Ishikawa (cell line): ENCODE results near the gene MFNG.

Experiments used
- CEBPB ChIP-seq: IDR thresholded peaks from 2 replicates; pipeline ENCODE4 v1.6.1; 2012
- CREB1 ChIP-seq: IDR thresholded peaks from 2 replicates; pipeline ENCODE4 v1.6.1; 2012; ENCODE audit warnings: low read depth
- EGR1 ChIP-seq: IDR thresholded peaks from 2 replicates; pipeline ENCODE4 v1.6.1; 2012
- EP300 ChIP-seq: IDR thresholded peaks from 2 replicates; pipeline ENCODE4 v1.6.1; 2012; ENCODE audit warnings: borderline replicate concordance
- FOXM1 ChIP-seq: IDR thresholded peaks from 2 replicates; pipeline ENCODE4 v1.6.1; 2012; ENCODE audit warnings: low read depth, borderline replicate concordance
- MAX ChIP-seq: IDR thresholded peaks from 2 replicates; pipeline ENCODE4 v1.6.1; 2012
- NFIC ChIP-seq: IDR thresholded peaks from 2 replicates; pipeline ENCODE4 v1.6.1; 2012
- RAD21 ChIP-seq: IDR thresholded peaks from 2 replicates; pipeline ENCODE4 v1.6.1; 2012; ENCODE audit warnings: low read depth
- REST ChIP-seq: IDR thresholded peaks from 2 replicates; pipeline ENCODE4 v1.6.1; 2012; ENCODE audit warnings: low read depth, mild to moderate bottlenecking
- TAF1 ChIP-seq: IDR thresholded peaks from 2 replicates; pipeline ENCODE4 v1.6.1; 2012; ENCODE audit warnings: low read depth, mild to moderate bottlenecking
- TCF12 ChIP-seq: IDR thresholded peaks from 2 replicates; pipeline ENCODE4 v1.6.1; 2012; ENCODE audit warnings: low read depth
- TEAD4 ChIP-seq: IDR thresholded peaks from 2 replicates; pipeline ENCODE4 v1.6.1; 2012
- USF1 ChIP-seq: IDR thresholded peaks from 2 replicates; pipeline ENCODE4 v1.6.1; 2012
- YY1 ChIP-seq: IDR thresholded peaks from 2 replicates; pipeline ENCODE4 v1.6.1; 2012; ENCODE audit warnings: low read depth
- ZBTB7A ChIP-seq: IDR thresholded peaks from 2 replicates; pipeline ENCODE4 v1.6.1; 2012; ENCODE audit warnings: low read depth

Gene MFNG

DNA sequence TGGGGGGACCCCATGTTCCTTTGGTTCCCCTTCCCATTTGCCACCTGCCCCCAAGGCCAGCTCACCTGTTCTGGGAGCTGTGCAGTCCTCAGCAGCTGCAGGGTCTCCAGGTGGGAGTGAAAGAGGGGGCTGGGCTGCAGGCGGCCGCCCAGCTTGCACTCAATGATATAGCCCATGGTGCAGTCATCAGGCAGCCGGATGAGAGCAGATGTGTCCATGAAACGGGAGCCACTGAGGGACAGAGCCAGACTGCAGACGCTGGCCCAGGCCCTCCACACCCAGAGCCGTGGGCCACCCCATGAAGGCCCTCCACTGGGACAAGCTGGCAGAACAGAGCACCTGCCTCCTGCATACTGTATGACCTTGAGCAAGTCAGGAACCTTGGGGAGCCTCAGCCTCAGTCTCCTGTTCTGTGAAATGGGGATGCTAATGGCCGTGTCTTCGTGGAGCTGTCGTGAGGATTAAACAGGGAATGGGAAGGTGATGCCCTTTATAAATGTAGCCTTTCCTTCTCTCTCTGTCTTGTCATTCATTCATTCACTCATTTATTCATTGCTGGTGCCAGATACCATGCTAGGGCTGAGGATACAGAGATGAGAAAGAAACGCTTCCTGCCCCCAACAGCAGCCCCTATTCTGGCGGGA is 11.6 kb downstream of the MFNG start:
- TF ChIP-seq REST: no peak
- no peak for TF ChIP-seq YY1
- TF ChIP-seq TAF1: no peak

GRCh38 chr22:37473437-37473946 is 12.7 kb downstream of the MFNG start:
- TF ChIP-seq CREB1 (no peak), USF1 (0 out of 2 replicates have a peak, but pooled peaks have one; percentile 10), ZBTB7A (no peak)

DNA sequence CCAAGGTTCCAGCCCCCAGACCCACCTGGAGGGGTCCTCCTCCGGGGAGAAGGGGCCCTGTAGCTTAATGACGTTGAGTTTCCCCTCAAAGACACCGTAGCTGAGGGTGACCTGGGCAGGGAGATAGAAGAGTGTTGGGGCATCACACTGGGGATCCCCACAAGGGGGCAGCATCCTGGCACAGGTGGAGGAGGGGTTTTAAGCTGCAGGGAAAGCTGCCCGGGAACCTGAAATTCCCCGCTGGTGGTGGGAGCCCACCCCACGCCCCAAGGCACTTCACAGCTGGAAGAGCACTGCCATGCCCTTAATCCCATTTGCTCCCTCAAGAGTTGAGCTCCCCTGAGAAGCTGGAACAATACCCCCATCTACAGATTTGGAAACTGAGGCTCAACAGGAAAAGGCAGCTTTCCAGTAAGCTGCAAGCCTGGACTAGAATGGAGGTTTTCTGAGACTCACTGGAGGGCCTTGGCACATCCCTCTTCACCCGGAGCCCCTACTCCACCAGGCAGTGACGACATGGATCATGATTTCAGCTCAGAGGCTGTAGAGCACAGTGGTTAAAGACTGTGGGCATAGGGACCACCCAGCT is 13.7 kb downstream of the MFNG start:
- no peak for TF ChIP-seq TAF1
- TF ChIP-seq RAD21: peak; percentile 68
- TF ChIP-seq NFIC: no peak
- TF ChIP-seq ZBTB7A: 0 out of 2 replicates have a peak, but pooled peaks have one; percentile 34

DNA sequence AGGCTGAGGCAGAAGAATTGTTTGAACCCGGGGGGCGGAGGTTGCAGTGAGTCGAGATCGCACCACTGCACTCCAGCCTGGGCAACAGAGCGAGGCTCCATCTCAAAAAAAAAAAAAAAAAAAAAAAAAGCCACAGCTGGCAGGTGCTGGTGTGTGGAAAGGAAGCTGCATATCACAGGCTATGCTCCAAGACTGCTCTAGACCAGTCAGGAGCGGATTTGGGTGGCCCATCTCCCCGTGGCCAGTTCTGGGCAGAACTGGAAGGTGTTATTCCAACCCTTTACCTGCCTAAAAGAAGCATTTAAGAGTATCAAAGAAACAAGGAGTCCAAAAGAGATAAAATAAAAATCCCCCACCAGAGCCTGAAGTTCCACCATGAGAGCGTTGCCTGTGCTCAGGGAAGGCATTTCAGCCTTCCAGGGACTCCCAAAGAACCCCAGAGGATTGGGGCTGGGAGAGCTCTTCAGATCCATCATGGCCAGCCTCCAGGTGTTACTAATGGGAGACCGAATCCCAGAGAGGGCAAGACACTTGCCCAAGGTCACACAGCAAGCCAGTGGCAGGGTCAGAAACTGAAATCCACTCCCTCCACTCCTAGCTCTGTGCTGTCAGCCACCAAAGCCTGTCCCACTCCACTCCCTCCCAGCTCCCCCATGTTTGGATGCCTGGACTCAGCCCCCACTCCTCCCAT is 14.3 kb downstream of the MFNG start:
- TF ChIP-seq EP300: no peak
- TF ChIP-seq TEAD4: no peak
- TF ChIP-seq CEBPB: no peak
- no peak for TF ChIP-seq FOXM1
- no peak for TF ChIP-seq YY1
- no peak for TF ChIP-seq USF1
- TF ChIP-seq MAX: no peak
- TF ChIP-seq EGR1: no peak
- TF ChIP-seq NFIC: no peak
- no peak for TF ChIP-seq CREB1
- TF ChIP-seq TCF12: no peak
- TF ChIP-seq ZBTB7A: no peak
- TF ChIP-seq TAF1: no peak
- TF ChIP-seq REST: no peak
- TF ChIP-seq RAD21: no peak

DNA sequence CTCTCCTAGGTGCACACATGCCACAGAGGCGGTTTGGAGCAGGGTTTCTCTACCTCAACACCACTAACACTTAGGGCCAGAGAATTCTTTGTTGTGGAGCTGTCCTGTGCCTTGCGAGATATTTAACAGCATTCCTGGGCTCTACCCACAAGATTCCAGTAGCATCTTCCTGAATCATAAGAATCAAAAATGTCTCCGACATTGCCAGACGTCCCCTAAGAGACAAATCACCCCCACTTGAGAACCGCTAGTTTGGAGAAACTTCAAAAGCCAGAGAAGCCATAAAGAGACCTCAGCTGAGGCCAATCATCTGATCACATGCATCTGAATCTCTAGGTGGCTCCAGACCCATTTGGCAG is 16.1 kb downstream of the MFNG start:
- TF ChIP-seq EP300: no peak
- TF ChIP-seq EGR1: no peak
- no peak for TF ChIP-seq TEAD4
- TF ChIP-seq TCF12: no peak
- no peak for TF ChIP-seq MAX
- TF ChIP-seq FOXM1: no peak
- TF ChIP-seq RAD21: no peak
- TF ChIP-seq USF1: no peak
- TF ChIP-seq ZBTB7A: no peak
- no peak for TF ChIP-seq CEBPB
- no peak for TF ChIP-seq YY1
- TF ChIP-seq CREB1: no peak
- TF ChIP-seq TAF1: no peak
- TF ChIP-seq REST: no peak
- TF ChIP-seq NFIC: no peak
